Sigmoid colon (tissue), 7 donors: Measurements from ENCODE around the gene CLSTN1. TPM values are rescaled to one million over a fixed set of nuclear protein-coding genes. Genes with fewer than 3 reads are reported as not detected.

ENCODE experiments used
- DNase-seq: peaks from one replicate; pipeline ENCODE4 v3.0.0-alpha.2; 2019
- H3K27ac ChIP-seq, 4 donors: fragments of 200-600 bp; sonication (generic); one replicate each; pipeline ENCODE4 v1.5.1; 2016 to 2019; ENCODE audit warnings: mild to moderate bottlenecking in 1 of 4
- H3K27me3 ChIP-seq, 3 donors: fragments of 200-600 bp; sonication (generic); one replicate each; pipeline ENCODE4 v1.5.1; 2019; ENCODE audit warnings: mild to moderate bottlenecking in 1 of 3
- H3K36me3 ChIP-seq, 4 donors: fragments of 200-600 bp; sonication (generic); one replicate each; pipeline ENCODE4 v1.5.1; 2016 to 2019
- H3K4me1 ChIP-seq, 4 donors: fragments of 200-600 bp; sonication (generic); one replicate each; pipeline ENCODE4 v1.5.1; 2017 to 2019
- H3K4me3 ChIP-seq, 4 donors: fragments of 200-600 bp; sonication (generic); one replicate each; pipeline ENCODE4 v1.5.1; 2017 to 2019; ENCODE audit warnings: mild to moderate bottlenecking in 2 of 4, moderate library complexity in 1 of 4
- H3K9me3 ChIP-seq, 4 donors: fragments of 200-600 bp in 3 of 4; sonication (generic) in 3 of 4; one replicate each; pipeline versions ENCODE4 v1.5.1 to v1.6.1; 2013 to 2019
- EP300 ChIP-seq, 4 donors: sonication (generic); formaldehyde crosslinking; IDR thresholded peaks; one replicate each; pipeline ENCODE4 v1.6.1; 2017; ENCODE audit warnings: antibody characterized with exemption in 4 of 4
- POLR2A ChIP-seq, 2 donors: fragments of 450-650 bp; IDR thresholded peaks; one replicate each; pipeline ENCODE4 v1.6.1; 2016; ENCODE audit warnings: antibody characterized with exemption in 2 of 2, mild to moderate bottlenecking in 2 of 2, moderate library complexity in 2 of 2
- POLR2AphosphoS5 ChIP-seq, 4 donors: sonication (generic); formaldehyde crosslinking; IDR thresholded peaks; one replicate each; pipeline ENCODE4 v1.6.1; 2017; ENCODE audit warnings: antibody characterized with exemption in 4 of 4
- WGBS, 2 donors: extraction: QIAGEN DNeasy Blood & Tissue Kit; methylation state at CpG; one replicate each; pipeline ENCODE4 v1.1.7; 2013; 5-methylcytosine and 5-hydroxymethylcytosine counted together
- intact Hi-C: fragments of 100-400 bp; cut with DNase I; formaldehyde crosslinking; loops from one replicate; pipeline ENCODE4 v1.15.1; 2023
- polyA plus RNA-seq, 3 donors: library from polyadenylated mRNA; stranded (reverse); fragments of 200-250 nt; gene quantifications; one replicate each; pipeline ENCODE4 v1.2.3, GENCODE V29; 2013
- total RNA-seq, 4 donors: library from RNA; depleted of rRNA; stranded (reverse); fragments of >200 nt; gene quantifications; one replicate each; pipeline ENCODE4 v1.1.0, GENCODE V29; 2016
- TF ChIP-seq, protein P1 (sequence below), 4 experiments: fragments of 450-650 bp in 3 of 4; fragments of 200-600 bp in 1 of 4; IDR thresholded peaks; one replicate each; pipeline ENCODE4 v1.5.1; 2016 to 2019; ENCODE audit warnings: antibody characterized with exemption in 4 of 4, mild to moderate bottlenecking in 3 of 4, moderate library complexity in 2 of 4
- donor health status: healthy with polysubstance abuse.
- donor health status: Bipolar disorder and iron deficiency.
- donor health status: healthy.

Gene CLSTN1
- total RNA-seq (10 to 100 TPM; 33.9 to 71.2 (median 36.4) TPM), polyA plus RNA-seq (100 to 1,000 TPM in 1 of 3 donors, 10 to 100 TPM in 2; 21.0 to 105 (median 28.9) TPM)

DNA sequence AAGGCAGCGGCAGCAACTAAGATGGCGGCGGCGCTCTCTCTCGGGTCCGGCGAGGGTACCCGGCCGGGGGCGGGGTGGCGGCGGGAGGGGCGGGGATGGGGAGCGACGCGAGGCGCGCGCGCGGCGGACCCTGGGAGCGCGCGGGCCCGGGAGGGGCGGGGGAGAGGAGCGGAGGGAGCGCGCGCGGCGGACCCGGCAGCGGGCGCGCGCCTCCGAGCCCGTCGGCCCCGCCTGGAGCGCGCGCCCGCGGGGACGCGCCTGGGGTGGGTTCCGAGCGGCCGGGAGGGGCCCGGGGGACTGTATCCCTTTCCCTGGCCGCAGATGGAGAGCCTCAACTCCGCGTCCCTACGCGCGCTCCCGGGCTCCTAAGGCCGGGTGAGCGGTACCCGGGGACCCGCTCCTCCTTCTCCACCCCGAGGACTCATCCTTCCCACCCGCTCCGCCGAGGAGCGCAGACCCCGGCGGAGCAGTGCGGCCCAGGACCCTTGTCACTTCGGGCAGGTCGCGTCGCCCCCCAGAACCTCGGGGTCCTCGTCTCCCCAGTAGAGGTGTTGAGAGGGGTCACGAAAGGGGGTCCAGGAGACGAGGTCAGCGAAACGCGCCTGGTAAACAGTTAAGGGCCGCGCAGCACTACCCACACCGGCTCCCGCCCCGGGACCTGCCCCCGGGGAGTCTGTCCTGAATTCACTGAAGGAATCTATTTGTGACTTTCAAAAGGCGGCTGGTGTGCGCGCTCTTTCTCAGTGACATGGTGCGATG, at the start of gene CLSTN1:
TSS of gene CLSTN1 (minus strand) at position 23 of the 759 bp plus-strand sequence. CDS start 232 bp downstream, outside the sequence.
- DNase-seq = peak; percentile 94
- Histone ChIP-seq H3K9me3 (no peaks in the 10 kb centered on the region), H3K4me1 (peaks cover 0 to 42% (median 34%) of the 10 kb centered on the region in 4 donors), H3K27ac (peak within 1 kb of the TSS; percentile 87 to 97 (median 94)), H3K36me3 (no peaks in the 10 kb centered on the region), H3K27me3 (no peaks in the 10 kb centered on the region), H3K4me3 (peak within 1 kb of the TSS; percentile 77 to 93 (median 84))
- 1% methylated on average over 93 of the region's 93 CpGs for WGBS, 2 donors
- TF ChIP-seq, protein P1, sequence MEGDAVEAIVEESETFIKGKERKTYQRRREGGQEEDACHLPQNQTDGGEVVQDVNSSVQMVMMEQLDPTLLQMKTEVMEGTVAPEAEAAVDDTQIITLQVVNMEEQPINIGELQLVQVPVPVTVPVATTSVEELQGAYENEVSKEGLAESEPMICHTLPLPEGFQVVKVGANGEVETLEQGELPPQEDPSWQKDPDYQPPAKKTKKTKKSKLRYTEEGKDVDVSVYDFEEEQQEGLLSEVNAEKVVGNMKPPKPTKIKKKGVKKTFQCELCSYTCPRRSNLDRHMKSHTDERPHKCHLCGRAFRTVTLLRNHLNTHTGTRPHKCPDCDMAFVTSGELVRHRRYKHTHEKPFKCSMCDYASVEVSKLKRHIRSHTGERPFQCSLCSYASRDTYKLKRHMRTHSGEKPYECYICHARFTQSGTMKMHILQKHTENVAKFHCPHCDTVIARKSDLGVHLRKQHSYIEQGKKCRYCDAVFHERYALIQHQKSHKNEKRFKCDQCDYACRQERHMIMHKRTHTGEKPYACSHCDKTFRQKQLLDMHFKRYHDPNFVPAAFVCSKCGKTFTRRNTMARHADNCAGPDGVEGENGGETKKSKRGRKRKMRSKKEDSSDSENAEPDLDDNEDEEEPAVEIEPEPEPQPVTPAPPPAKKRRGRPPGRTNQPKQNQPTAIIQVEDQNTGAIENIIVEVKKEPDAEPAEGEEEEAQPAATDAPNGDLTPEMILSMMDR (IDR thresholded peaks at IDR 0.05) = no peak
- TF ChIP-seq EP300 (IDR thresholded peaks at IDR 0.05) (no peak), POLR2A (IDR thresholded peaks at IDR 0.05) (peak; percentile 25 to 28), POLR2AphosphoS5 (IDR thresholded peaks at IDR 0.05) (peak; percentile 71 to 79 (median 74))
- intact Hi-C loops = loop anchor here (5.0 kb wide), 2 partner anchors 43 to 137 kb away; no protein-coding TSS in a partner anchor

DNA sequence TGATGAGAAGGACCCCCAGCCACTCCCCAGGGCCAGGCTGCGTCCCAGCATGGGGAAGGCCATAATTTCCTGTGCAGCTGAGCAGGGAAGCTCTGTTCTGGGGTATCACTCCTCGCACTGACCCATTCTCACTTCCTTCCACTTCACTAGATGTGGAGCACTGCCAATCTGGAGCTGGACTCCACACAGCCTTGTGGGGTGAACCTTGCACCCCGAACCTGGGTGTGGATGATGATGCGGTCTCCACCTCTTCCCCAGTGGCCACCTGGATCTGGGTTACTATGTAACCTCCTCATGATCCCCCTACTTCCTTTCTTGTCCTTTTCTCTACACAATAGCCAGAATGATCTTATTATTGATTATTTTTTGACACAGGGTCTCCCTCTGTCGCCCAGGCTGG, 49.6 kb upstream of the CLSTN1 start:
- WGBS, 2 donors = 55 to 86% methylated on average over 5 of the region's 5 CpGs
- DNase-seq = no peak
- peaks cover 0 to 17% (median 9%) of the 10 kb centered on the region in 4 donors for H3K4me1 ChIP-seq
- TF ChIP-seq POLR2AphosphoS5 (IDR thresholded peaks at IDR 0.05) (no peak), EP300 (IDR thresholded peaks at IDR 0.05) (no peak), POLR2A (IDR thresholded peaks at IDR 0.05) (no peak)
- TF ChIP-seq, protein P1 (IDR thresholded peaks at IDR 0.05) = no peak
- no peak overlapping the region for H3K4me3 ChIP-seq
- intact Hi-C loops = no loop called here
- no peaks in the 10 kb centered on the region for H3K27me3 ChIP-seq
- no peak overlapping the region for H3K27ac ChIP-seq
- H3K36me3 ChIP-seq = peaks cover 0 to 28% (median 2%) of the 10 kb centered on the region in 4 donors
- no peaks in the 10 kb centered on the region for H3K9me3 ChIP-seq

DNA sequence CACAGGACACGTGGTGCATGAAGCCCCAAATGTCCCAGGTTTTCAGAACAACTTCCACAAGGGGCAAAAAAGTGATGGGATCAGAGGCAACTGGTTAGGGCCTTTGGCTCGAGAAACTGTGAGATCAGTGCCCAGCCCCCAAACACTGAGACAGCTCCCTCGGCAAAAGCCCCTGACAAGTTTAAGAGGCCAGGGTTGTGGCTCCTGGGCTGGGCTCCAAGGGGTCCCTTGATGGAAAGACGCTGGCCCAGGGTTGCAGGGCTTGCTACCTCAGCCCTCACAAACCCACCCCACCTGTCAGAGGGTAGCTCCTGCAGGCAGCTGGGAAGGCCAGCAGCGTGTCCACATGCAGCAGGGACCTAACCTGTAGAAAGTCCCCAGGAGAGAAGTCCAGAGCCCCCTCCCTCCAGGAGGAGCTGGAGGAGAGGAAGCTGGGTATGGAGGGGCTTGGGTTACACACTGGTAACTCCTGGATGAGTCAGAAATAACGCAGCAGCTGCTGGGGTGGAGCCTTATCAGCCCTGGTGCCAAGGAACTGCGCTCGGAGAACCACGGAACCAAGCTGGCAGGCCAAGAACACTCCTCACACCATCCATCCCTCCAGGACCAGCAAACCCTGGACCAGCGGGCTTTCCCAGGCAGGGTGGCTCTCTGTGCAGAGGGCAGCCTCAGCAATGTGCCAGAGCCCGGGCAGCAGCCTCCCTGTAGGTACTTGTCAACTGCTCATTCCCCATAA, 48.8 kb upstream of the CLSTN1 start:
- TF ChIP-seq POLR2AphosphoS5 (IDR thresholded peaks at IDR 0.05) (no peak), POLR2A (IDR thresholded peaks at IDR 0.05) (no peak)
- peaks cover 0 to 35% (median 2%) of the 10 kb centered on the region in 4 donors for H3K36me3 ChIP-seq
- WGBS, 2 donors = 89 to 92% methylated on average over 11 of the region's 11 CpGs
- no peak overlapping the region for H3K4me3 ChIP-seq
- intact Hi-C loops = no loop called here
- no peaks in the 10 kb centered on the region for H3K9me3 ChIP-seq
- no peak overlapping the region for H3K27ac ChIP-seq
- H3K4me1 ChIP-seq = peaks cover 0 to 17% (median 9%) of the 10 kb centered on the region in 4 donors
- no peaks in the 10 kb centered on the region for H3K27me3 ChIP-seq
- no peak for DNase-seq

DNA sequence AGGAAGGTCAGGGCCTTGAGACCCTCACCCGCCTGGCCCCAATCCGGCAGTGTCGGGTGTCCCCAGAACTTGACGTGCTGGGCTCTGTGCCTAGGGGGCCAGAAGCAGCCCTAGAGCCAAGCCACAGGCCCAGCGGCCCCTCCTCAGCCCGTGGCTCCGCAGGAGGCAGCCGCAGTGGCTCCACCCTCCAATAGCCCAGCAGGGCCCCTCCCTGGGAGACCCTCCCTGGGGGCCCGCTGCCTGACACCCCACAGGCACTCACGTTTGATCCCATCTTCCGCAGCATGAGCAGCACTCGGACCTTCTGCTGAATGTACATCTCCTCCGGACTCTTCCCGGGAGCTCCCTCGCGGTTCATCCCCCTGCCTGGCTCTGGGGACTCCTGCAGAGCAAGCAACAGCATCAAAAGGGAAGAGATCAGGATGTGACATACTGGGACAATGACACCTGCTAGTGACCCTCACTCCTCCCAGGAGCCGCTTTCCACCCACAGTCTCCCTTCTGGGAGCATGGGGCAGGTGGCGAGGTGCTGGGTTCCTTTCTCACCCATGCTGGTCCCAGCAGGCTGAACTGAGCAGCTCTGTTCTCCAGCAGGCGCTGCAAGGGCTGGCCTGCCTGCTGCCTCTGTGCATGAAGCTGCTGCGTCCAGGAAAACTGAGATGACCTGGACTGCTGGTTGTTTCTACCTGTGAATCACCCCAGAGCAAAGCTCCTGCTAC, 48.1 kb upstream of the CLSTN1 start:
- Histone ChIP-seq H3K9me3 (no peaks in the 10 kb centered on the region), H3K4me1 (peaks cover 0 to 20% (median 9%) of the 10 kb centered on the region in 4 donors), H3K27ac (no peak overlapping the region), H3K4me3 (no peak overlapping the region), H3K36me3 (peaks cover 0 to 35% (median 2%) of the 10 kb centered on the region in 4 donors), H3K27me3 (no peaks in the 10 kb centered on the region)
- WGBS, 2 donors = 93 to 94% methylated on average over 20 of the region's 20 CpGs
- no peak for DNase-seq
- TF ChIP-seq EP300 (IDR thresholded peaks at IDR 0.05) = no peak
- TF ChIP-seq POLR2AphosphoS5 (IDR thresholded peaks at IDR 0.05) = no peak
- TF ChIP-seq, protein P1 (IDR thresholded peaks at IDR 0.05) = no peak
- no peak for TF ChIP-seq POLR2A (IDR thresholded peaks at IDR 0.05)
- intact Hi-C loops = no loop called here
